ENCODE measurements around the gene LILRA2. TPM values are rescaled to one million over a fixed set of nuclear protein-coding genes. Genes with fewer than 3 reads are reported as not detected.

Gene LILRA2
- total RNA-seq, 1 donor from 2014 or later, result not detected

- peaks cover 10% of the 10 kb centered on the region for H3K9me3 ChIP-seq (ENCODE audit: low read depth)
- Mint-ChIP-seq H3K4me1 (no peaks in the 10 kb centered on the region), H3K36me3 (no peaks in the 10 kb centered on the region), H3K9me3 (peaks cover 6% of the 10 kb centered on the region), H3K27me3 (ENCODE audit: insufficient read depth, low read depth) (peaks cover 4% of the 10 kb centered on the region), H3K27ac (no peak overlapping the region), H3K4me3 (no peak overlapping the region)
- no peak overlapping the region for H3K9ac ChIP-seq
- no peak overlapping the region for H3K27ac ChIP-seq
- H3K79me2 ChIP-seq (ENCODE audit: low read depth), result no peaks in the 10 kb centered on the region
- no peaks in the 10 kb centered on the region for H3K4me1 ChIP-seq
- H4K20me1 ChIP-seq (ENCODE audit: low read depth), result no peaks in the 10 kb centered on the region
- H3F3A ChIP-seq (ENCODE audit: low read depth), result no peaks in the 10 kb centered on the region
- DNase-seq (ENCODE audit: low spot score), result no peak
- no peak overlapping the region for H2AFZ ChIP-seq (replicated peaks)
- no peaks in the 10 kb centered on the region for H3K36me3 ChIP-seq
- no peak overlapping the region for H3K4me3 ChIP-seq
- H3K27me3 ChIP-seq, result no peaks in the 10 kb centered on the region
- no peak overlapping the region for H3K4me2 ChIP-seq
- TF ChIP-seq EZH2phosphoT487 (IDR thresholded peaks at IDR 0.05), result no peak
- TF ChIP-seq CTCF (IDR thresholded peaks at IDR 0.05), result no peak
- no peak for TF ChIP-seq EZH2 (IDR thresholded peaks at IDR 0.05)
Observed at GRCh38 chr19:54530866-54531265, 42.7 kb upstream of the LILRA2 start.

- no peak overlapping the region for H3K9ac ChIP-seq
- no peak overlapping the region for H3K27ac Mint-ChIP-seq
- TF ChIP-seq CTCF (IDR thresholded peaks at IDR 0.05), result no peak
- no peak for TF ChIP-seq EZH2phosphoT487 (IDR thresholded peaks at IDR 0.05)
- TF ChIP-seq EZH2 (IDR thresholded peaks at IDR 0.05), result no peak
- H3K4me3 ChIP-seq, result no peak overlapping the region
- peaks cover 5% of the 10 kb centered on the region for H3K9me3 Mint-ChIP-seq
- no peaks in the 10 kb centered on the region for H3K4me1 Mint-ChIP-seq
- peaks cover 10% of the 10 kb centered on the region for H3K9me3 ChIP-seq (ENCODE audit: low read depth)
- H3K79me2 ChIP-seq (ENCODE audit: low read depth), result no peaks in the 10 kb centered on the region
- H3F3A ChIP-seq (ENCODE audit: low read depth), result no peaks in the 10 kb centered on the region
- no peaks in the 10 kb centered on the region for H3K36me3 ChIP-seq
- no peaks in the 10 kb centered on the region for H3K36me3 Mint-ChIP-seq
- peaks cover 6% of the 10 kb centered on the region for H3K27me3 Mint-ChIP-seq (ENCODE audit: insufficient read depth, low read depth)
- H4K20me1 ChIP-seq (ENCODE audit: low read depth), result no peaks in the 10 kb centered on the region
- no peaks in the 10 kb centered on the region for H3K4me1 ChIP-seq
- H3K4me3 Mint-ChIP-seq, result no peak overlapping the region
- H3K27ac ChIP-seq, result no peak overlapping the region
- no peak overlapping the region for H2AFZ ChIP-seq (replicated peaks)
- DNase-seq (ENCODE audit: low spot score), result no peak
- no peaks in the 10 kb centered on the region for H3K27me3 ChIP-seq
- no peak overlapping the region for H3K4me2 ChIP-seq
Observed at GRCh38 chr19:54532528-54532927, 41.1 kb upstream of the LILRA2 start.

GRCh38 chr19:54533476-54533875, 40.1 kb upstream of the LILRA2 start:
- Mint-ChIP-seq H3K4me1 (no peaks in the 10 kb centered on the region), H3K27ac (no peak overlapping the region), H3K4me3 (no peak overlapping the region), H3K9me3 (peaks cover 6% of the 10 kb centered on the region), H3K27me3 (ENCODE audit: insufficient read depth, low read depth) (peaks cover 6% of the 10 kb centered on the region), H3K36me3 (no peaks in the 10 kb centered on the region)
- H2AFZ ChIP-seq (replicated peaks), result no peak overlapping the region
- no peak for TF ChIP-seq EZH2phosphoT487 (IDR thresholded peaks at IDR 0.05)
- TF ChIP-seq EZH2 (IDR thresholded peaks at IDR 0.05), result no peak
- no peak for TF ChIP-seq CTCF (IDR thresholded peaks at IDR 0.05)
- no peaks in the 10 kb centered on the region for H3F3A ChIP-seq (ENCODE audit: low read depth)
- H3K9ac ChIP-seq, result no peak overlapping the region
- peaks cover 10% of the 10 kb centered on the region for H3K9me3 ChIP-seq (ENCODE audit: low read depth)
- no peaks in the 10 kb centered on the region for H3K4me1 ChIP-seq
- H3K27ac ChIP-seq, result no peak overlapping the region
- no peak overlapping the region for H3K4me3 ChIP-seq
- no peaks in the 10 kb centered on the region for H3K27me3 ChIP-seq
- no peak for DNase-seq (ENCODE audit: low spot score)
- H3K4me2 ChIP-seq, result no peak overlapping the region
- no peaks in the 10 kb centered on the region for H4K20me1 ChIP-seq (ENCODE audit: low read depth)
- no peaks in the 10 kb centered on the region for H3K36me3 ChIP-seq
- H3K79me2 ChIP-seq (ENCODE audit: low read depth), result no peaks in the 10 kb centered on the region
